Measurements from ENCODE around the gene UBTF.
A peak's percentile ranks its signal among the peaks of the same experiment; 100 is the strongest.

UBTF gene

DNA sequence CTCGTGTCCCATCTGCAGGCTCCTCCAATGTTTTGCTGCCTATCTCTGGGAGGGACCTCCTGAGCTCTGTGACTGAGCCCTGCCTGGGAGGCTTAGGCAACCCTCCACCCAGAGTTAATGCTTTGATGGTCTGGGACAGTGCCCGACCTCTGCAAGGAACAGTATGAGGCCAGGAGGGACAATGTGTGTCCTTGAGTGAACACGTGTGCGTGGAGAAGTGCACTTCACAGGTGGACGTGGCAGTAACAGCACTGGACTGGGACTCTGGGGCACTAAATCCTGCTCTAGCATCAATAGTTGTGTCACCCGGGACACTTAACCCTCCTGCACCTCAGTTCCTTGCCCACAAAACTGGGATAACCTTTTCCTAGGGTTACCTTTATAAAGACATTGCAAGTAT, 4.6 kb downstream of the UBTF start:
- no peak for DNase-seq (ENCODE audit: low spot score)

DNA sequence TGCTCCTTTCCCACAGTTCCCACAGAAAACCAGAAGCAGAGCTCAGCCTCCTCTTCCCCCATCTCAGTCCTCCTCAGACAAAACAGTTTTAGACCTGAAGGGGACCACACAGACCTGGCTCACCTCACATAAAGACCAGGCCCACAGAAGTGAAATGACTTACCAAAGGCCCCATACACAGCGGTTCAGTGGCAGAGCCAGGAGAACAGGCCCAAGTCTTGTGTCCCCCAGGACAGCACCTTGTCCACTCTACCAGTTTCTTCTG, 5.3 kb downstream of the UBTF start:
- DNase-seq (ENCODE audit: low spot score) = no peak

DNA sequence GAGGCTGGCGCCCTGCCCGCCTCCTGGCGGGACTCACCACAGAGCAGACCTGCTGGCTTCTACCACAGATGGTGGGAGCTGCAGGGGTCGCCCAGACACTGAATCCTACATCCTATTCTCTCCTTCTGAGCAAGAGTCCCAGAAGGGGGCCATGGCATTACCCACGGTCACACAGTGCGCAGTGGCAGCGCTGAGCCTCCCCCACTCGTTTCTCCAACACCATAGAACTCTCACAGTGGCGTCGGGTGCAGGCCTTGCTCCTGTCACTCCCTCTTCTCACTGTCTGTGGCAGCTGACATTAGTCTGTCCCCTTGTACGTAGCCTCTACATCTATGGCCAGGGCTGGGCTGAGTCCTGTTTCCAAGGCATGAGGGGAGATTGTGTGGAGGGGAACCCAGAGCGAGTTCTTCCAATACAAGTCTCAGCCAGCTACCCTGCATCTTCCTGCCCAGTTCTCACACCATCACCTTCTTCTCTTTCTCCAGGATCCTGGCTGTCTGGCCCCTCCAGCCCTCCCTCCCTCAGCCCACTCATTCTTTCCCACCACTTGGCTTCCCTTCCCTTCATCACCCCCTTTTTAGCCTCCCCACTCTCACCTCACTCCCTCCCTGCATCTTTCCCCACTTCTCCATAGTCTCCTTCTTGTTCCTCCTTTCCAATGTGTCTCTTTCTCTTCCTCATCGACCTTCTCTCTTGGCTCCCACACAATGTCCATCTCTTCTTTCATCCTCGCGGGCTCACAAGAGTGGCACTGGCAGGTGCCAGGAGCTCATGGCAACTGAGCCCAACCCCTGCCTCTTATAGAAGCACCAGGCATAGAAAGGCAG, 5.9 kb downstream of the UBTF start:
- DNase-seq (ENCODE audit: low spot score) = no peak

DNA sequence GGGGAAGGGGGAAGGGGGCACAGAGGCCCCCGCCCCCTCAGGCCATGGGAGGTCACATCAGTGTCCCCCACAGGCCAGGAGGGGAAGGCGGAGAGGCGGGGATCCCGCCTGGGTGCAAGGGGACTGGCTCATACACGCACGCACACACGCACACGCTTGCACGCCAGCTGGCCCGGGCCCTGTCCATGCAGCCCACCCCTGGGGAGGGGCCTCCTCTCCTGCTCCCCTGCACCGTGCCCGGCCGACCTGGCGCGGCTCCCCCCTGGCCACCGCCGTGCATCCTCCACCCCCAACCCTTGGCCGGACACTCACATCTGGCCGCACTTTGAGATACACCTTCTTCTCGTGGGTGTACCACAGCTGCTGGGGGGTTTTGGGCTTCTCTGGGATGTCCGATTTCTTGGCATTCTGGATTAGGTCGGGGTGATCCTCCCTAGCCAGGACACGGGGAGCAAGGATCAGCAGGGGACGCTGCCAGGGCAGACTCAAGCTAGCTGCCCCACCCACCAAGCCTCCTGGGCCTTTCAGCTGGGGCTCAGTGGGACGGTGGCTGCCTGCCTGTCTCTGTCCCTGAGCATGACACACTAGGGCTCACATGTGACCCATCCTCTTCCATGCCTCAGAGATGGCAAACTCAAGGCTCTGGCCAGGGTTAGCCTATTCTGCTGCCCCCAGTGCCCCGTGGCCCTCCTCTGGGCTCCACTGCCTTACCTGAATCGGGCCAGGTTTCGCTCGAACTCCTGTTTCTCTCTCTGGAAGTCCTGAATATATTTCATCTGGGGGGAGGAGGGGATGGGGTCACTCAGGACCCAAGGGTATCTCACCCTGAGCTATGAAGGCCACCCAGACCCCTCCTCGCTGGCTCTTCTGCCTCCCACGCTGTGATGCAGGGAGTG, 6.7 kb downstream of the UBTF start:
- no peak for DNase-seq (ENCODE audit: low spot score)

DNA sequence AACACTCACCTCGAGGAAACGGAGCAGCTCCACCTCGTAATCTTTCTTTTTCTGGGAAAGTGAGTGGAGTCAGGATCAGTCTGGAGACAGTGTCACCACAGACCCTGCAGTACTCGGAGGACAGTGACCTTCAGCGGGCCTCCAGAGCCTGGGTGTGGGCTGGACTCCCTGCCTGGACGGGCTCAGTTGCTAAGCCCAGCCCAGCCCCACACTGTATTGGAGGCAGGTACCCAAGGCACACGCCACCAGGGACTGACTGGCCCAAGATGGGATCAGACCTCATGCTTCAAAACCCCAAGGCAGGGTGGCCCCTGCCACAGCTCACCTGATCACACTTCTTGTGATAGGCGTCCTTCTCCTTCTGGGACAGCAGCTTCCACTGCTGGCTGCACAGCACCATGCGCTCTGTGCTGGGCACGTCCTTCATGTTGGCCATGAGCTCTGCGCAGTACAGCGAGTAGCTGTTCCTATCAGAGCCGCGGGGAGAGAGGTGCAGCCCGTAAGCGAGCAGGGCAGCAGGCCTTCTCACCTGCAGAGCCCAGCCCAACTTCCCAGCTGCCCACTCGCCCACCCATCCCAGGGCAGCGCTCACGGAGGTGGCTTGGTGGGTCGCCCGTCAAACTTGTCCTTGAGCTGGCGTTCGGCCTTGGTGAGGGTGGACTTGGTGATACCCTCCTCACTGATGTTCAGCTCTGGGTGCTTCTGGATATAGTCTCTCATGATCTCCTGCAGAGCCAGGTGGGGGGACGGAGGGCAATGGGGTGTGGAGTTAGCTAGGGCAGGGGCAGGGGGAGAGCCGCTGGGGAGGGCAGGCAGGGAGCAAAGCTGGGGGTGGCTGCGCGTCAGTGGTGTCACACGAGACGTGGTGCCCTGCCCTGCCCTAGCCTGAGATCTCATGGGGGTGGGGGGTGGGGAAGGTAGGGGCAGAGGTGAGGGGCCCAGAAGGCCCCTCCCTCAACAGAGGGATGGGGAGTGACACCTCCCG, 7.9 kb downstream of the UBTF start:
- DNase-seq (ENCODE audit: low spot score) = no peak

DNA sequence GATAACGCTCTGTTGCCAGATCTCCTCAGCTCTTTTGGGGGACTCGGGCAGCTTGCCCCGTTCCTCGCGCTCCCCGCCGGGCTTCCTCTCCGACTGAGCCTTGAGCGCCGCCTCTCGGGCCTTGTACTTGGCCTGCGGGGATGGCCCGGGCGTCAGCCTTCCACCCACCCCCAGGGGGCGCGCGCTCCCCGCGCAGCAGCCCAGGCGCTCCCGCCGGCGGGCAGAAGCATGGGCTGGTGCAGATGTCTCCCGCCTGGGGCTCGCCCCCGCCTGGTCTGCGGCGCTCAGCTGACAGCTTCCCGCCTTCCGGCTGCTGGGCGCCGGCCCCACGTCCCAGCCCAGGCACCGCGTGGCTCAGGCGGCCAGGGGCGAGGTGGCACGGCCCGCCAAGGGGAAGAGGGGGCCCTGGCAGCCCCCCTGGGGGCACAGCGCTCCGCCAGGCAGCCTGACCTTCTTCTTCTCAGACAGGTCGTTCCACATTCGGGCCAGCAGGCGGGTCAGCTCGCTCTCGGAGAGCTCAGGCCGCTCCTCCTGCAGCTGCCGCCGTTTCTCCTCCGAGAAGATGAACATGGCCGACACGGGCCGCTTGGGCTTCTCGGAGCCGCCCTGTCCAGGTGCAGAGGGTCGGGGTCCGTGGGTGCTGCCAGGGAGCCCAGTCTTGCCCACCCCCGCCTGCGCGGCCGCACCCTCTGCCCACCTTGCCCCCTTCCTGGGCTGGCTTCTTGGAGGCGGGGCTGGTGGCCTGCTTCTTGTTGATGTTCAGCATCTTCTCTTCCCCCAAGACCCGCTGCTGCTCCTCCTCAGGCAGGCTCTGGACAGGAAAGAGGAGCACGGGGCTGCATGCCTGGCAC, 8.9 kb downstream of the UBTF start:
- peak; percentile 90 for DNase-seq (ENCODE audit: low spot score)

DNA sequence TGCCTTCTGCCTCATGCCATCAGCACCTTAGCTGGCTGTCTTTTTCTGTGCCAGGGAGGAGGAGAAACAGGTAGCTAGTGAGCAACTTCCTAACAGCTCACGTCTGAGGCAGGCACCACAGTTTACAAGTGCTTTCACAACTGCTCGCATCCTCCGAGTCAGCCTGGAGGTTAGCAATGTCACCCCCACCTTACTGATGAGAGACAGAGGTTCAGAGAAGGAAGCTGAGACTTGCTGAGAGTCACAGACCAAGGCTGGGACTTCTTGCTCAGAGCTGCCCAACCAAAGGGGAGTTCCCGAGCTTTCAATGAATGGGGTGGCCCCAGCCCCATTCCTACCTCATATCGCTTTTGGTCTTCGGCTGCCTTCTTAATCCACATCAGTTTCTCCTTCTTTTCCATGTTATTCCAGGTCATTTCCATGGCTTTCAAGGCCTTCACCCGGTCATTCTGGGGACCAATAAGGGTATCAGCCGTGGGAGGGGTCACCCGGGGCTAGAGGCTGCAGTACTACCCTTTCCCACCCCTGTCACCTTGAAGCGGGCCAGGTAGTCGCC, 9.6 kb downstream of the UBTF start:
- no peak for DNase-seq (ENCODE audit: low spot score)

DNA sequence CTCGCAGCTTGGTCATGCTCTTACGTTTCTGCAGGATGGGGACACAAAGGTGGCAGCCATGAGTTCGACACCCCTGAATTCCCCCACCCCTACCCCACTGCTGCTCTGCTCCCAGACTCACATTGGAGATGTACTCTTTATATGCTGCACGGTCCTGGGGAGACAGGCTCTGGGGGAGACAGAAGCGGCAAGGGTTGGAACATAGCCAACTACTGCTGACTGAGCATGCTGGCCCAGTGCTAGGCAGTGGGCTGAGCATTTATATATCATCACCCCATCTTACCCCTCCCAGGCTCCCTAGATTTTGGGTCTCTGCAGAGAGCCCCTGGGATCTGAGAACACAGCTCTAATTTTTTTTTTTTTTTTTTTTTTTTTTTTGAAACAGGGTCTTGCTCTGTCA, 11.7 kb downstream of the UBTF start:
- peak; percentile 70 for DNase-seq (ENCODE audit: low spot score)

DNA sequence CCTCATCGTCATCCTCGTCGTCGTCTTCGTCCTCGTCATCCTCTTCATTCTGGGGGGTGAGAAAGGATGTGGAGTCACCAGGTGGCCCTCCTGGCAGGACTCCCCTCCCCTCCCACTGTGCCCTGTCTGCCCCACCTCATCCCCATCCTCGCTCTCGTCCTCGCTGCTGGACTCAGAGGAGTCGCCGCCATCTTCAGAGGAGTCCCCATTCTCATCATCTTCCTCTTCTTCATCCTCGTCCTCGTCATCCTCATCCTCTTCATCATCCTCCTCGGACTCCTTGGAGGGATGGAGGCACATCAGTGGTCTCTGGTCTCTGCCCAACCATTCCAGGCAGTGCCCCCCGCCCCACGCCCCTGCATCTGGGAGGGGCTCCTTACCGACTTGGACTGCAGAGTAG, 12.2 kb downstream of the UBTF start:
- DNase-seq (ENCODE audit: low spot score) = no peak

DNA sequence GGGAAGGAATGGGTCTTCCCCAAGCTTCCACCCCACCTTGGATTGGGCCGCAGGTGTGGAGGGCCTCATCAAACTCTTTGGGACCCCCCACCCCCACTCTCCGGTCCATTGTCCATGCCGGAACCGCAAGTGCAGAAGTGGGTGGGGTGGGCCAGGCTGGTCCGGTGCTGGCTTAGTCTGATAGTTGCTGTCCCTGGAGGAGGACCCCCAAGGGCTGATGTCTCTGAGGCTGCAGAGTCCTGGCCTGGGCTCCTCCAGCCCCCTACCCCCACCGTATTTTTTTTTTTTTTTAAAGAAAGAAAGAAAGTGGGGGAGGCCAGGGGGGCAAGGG, 12.7 kb downstream of the UBTF start:
- DNase-seq (ENCODE audit: low spot score) = no peak

DNA sequence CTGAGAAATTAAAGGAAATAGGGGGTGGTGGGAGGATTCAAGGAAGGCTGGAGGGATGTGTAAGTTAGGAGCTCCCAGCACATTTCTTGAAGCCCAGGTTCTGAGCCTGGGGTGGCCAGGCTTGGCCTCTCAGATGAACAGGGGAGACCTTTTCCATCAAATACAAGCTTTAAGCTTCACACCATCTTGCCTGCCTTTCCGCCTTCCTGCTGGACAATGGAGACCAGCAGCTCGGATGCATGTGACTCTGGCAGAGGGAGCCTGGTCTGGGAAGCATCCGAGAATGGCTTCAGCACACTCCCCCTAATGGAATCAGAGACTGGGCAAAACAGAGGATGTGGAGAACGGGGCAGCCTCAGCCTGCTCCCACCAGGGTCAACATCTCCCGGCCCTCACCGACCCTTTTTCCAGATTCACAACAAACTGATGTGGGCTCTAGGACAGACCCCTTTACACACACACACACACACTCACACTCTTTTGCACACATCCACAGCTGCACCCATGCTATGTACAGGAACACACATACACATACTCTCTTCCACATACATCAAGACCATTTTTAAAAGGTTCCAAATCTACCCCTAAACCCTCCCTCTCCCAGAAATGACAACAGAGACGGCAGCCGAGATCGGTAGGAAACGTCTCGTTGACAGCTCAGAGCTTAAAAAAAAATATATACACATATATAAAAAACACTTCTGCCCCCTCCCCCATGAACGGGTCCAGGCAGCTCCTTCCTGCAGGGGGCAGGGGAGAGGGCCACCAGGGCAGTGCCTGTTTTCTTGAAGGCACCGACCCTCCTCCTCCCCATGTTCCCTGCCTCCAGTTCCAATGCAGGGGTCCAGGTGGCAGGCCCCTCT, 13.3 kb downstream of the UBTF start:
- DNase-seq (ENCODE audit: low spot score) = no peak

DNA sequence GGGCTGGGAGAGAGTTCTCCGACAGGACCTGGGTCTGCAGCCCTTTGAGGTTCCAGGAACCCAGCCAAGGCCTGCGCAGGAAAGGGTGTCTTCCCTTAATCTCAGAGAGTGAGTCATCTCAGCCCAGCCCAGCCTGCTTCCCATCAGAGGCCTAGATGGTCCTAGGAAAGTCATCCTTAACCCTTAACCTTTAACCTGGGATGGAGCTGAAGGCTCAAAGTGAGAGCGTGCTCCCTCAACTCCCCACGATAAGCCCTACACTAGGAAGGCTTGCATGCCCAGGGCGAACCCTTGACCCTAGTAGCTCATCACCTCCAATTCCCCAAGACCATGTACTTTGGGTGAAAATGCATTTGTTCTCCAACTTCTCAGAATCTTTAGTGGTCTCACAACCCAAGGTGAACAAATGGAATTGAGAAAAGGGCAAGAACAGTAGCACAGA, 15.0 kb downstream of the UBTF start:
- peak; percentile 59 for DNase-seq (ENCODE audit: low spot score)

DNA sequence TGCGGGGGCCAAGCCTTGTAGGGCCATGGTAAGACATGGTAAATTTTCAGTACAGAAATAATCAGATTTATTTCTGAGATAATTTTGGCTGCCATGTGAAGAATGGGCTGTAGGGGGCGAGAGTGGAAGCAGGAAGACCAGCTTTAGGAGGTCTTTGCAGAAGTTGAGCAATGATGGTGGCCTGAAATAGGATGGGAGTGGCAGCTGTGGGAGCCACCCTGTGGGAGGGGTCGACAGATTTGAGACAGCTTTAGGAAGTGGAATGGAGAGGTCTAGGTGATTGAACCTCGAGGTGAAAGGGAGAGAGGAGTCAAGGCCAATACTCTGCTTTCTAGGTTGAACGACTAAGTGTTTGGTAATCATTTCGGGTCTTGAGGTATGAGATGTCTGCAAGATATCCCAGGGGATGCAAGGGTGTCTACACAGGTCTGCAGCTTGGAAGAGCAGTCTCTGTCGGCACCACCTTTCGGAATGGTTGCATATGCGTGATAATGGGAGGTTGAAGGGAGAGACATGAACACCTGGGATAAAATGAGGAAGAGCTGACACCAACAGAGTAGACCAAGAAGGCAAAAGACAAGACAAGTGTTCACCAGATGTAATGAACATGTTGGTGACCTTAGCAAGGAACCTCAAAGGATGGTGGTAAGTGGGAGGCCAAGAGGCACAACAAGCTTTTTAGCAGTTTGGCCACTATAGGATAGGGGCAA, 15.6 kb downstream of the UBTF start:
- peak; percentile 66 for DNase-seq (ENCODE audit: low spot score)

DNA sequence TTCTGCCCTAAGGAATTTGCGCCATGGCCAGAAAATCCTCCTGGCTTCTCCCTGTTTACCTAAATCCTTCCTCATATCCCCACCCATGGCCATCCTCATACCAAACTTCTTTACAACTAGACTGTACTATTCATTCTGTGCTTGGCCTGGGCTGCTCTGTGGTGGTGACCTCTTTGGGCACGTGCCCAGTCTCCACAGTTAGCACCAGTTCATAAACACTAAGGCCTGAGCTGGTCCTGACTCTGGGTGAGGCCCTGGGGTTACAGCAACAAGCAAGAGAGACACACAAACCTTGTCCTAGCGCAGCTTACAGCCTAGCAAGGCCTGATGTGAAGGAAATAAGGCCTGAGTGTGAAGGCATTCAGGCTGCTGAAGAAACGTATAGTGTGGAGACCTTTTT, 16.7 kb downstream of the UBTF start:
- DNase-seq (ENCODE audit: low spot score) = no peak

DNA sequence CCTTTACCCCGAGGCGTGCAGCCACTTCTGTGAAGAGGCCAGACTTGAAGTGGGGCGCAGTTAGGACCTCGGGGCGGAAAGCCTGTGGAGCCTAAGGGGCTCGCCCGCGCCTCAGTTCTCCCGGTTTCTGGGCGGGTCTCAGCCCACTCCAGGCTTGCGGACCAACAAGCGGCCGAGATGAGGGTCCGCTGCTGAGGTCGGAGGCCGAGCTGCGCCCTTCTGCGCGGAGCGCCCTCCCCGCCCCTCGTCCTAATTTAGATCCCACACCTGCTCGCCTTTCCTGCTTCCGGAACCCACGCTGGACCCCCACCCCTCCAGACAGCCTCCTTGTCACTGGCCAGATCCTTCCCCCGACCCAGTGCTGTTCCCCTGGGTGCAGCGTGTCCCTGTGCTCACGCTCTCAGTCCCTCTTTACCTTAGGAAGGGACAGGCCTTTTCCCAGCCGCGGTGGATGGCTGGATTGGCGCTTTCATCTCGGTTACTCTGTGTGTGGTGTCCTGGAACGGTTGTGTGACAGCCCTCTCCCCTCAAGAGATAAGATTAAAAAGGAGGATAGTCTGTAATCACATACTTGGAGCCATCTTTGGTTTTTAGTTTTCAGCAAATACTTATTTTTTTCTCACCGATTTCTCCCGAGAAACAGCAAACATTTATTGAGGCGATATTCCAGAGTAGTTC, 18.9 kb downstream of the UBTF start:
- DNase-seq (ENCODE audit: low spot score) = no peak

DNA sequence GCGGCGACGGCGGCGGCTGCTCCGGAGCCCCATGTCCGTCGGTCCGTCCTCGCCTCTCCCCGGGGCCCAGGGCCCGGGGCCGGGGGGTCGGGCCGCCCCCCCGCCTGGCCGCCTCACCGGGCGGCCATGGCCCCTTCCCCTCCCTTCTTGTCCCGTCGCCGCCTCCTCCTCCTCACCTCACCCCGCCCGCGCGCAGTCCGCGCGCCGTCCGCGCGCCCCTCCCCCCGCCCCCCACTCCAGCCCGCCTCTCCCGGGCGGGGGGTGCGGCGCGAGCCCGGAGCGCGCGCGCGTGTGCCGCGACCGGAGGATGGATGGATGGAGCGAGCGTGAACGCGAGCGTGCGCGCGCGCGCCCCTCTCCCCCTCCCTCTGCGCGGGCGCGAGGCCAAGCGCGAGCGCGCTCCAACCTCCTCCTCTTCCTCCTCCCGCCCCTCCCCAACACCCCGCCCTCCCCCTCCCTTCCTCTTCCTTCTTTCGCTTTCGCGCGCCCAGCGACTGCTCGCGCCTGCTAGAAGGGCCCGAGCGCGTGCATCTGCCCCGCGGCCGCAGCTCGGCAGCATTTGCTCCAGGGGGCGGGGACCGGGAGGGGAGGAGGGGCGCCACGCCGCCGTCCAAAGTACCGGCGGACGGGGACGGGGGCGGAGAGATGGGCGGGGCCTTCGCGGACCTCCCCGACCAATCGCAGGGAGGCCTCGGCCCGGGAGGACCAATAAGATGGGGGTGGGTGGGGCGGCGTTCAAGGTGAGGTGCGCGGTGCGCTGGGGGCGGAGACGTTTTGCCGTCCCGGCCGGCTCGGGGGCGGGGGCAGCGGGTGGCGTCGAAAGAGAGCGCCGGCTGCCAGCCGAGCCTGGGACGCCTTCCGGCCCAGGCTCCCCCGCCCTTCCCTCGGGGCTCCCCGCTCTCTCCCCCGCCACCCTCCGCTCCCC, 19.7 kb downstream of the UBTF start, which contains the start of gene ATXN7L3:
ATXN7L3 (minus strand) TSS at position 332 of the 925 bp plus-strand sequence. CDS start 1,814 bp downstream, outside the sequence.
- DNase-seq (ENCODE audit: low spot score) = peak; percentile 99

DNA sequence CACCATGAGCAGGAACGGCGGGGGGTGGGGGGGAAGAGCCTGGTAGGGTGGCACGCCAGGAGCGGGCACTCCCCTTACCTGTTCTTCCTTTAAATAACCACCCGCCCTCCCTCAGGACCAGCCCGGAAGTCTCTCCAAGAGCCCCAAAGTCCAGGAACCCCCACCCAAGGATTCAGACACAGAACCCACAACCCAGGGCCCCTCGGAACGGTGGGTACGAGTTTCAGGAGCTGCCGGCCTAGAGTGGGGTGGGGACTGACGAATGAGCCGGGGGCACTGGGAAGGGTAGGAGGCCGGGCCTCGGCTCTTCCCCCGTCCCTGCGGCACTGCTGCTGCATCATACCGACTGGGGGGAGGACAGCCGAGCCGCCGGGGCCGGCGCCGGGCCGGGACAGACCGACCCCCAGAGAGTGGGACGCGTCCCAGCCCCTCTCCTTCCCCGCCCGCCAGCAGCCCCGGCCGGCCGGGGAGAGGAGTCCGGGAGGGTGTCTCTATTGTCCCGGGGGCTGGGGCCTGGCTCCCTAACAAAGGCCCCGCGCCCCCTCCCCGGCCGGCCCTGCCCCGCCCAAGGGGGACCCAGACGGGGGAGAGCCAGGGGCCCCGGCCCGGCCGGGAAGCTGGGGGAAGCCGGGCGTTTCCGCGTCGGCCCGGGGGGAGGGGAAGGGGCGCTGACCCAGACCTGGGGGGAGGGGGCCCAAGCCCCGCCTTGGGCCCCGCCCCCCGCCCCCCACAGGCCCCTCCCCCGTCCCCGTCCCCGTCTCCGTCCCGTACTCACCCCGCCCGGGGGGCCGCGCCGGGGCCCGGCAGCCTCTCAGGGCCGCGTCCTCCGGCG, 20.5 kb downstream of the UBTF start:
- no peak for DNase-seq (ENCODE audit: low spot score)
